Effector memory CD8-positive, alpha-beta T cell (primary cell): ENCODE results near the gene AGR2.
"Not testable (repeated sequence)": the region's sequence is repeated elsewhere in the genome, so short reads cannot be mapped to it uniquely, and the experiment has no call there.

Experiments used
- ATAC-seq: fragments of 150-1000 bp; cut with Tn5 transposase; replicated peaks from 2 replicates; pipeline ENCODE4 v1.10.0; 2021; ENCODE audit warnings: mild to moderate bottlenecking, moderate library complexity
- DNase-seq, 3 experiments: peaks; one replicate each; pipeline ENCODE4 v3.0.0; 2021
- H3K27ac Mint-ChIP-seq, 2 donors: one replicate each; pipeline ENCODE4 v1.8.0; 2022; ENCODE audit warnings: mild to moderate bottlenecking in 2 of 2, mixed read lengths in 2 of 2, moderate library complexity in 2 of 2
- H3K27me3 Mint-ChIP-seq, 2 donors: one replicate each; pipeline ENCODE4 v1.8.0; 2022; ENCODE audit warnings: mixed read lengths in 2 of 2
- H3K36me3 Mint-ChIP-seq: one replicate; pipeline ENCODE4 v1.8.0; 2022; ENCODE audit warnings: mild to moderate bottlenecking, moderate library complexity, mixed read lengths; ENCODE audit not compliant: insufficient read depth
- H3K4me1 Mint-ChIP-seq, 2 donors: one replicate each; pipeline ENCODE4 v1.8.0; 2022; ENCODE audit warnings: low read depth in 2 of 2, mixed read lengths in 2 of 2
- H3K4me3 Mint-ChIP-seq, 2 donors: one replicate each; pipeline ENCODE4 v1.8.0; 2022; ENCODE audit warnings: mild to moderate bottlenecking in 2 of 2, mixed read lengths in 2 of 2, moderate library complexity in 2 of 2
- H3K9me3 Mint-ChIP-seq, 2 donors: one replicate each; pipeline ENCODE4 v1.8.0; 2022; ENCODE audit warnings: mixed read lengths in 2 of 2
- total RNA-seq, 9 experiments: gene quantifications; one replicate each; lab custom pipeline; 2026; lab: John Stamatoyannopoulos, UW

The AGR2 gene
- total RNA-seq = 0 to 0.67 (median 0) reads per million in 9 experiments

- H3K36me3 Mint-ChIP-seq = no peaks in the 10 kb centered on the region
- H3K4me3 Mint-ChIP-seq = no peak within 1 kb of the TSS
- no peaks in the 10 kb centered on the region for H3K4me1 Mint-ChIP-seq
- ATAC-seq (no peak), DNase-seq (no peak)
- H3K27ac Mint-ChIP-seq = no peak within 1 kb of the TSS
- no peaks in the 10 kb centered on the region for H3K9me3 Mint-ChIP-seq
- H3K27me3 Mint-ChIP-seq = peaks cover 10 to 21% of the 10 kb centered on the region in 2 donors
Measured at GRCh38 chr7:16804674-16805439, at the start of gene AGR2. Gene AGR2 (minus strand): TSS chr7:16804999. CDS start chr7:16801796, 3,203 bp downstream.

DNA sequence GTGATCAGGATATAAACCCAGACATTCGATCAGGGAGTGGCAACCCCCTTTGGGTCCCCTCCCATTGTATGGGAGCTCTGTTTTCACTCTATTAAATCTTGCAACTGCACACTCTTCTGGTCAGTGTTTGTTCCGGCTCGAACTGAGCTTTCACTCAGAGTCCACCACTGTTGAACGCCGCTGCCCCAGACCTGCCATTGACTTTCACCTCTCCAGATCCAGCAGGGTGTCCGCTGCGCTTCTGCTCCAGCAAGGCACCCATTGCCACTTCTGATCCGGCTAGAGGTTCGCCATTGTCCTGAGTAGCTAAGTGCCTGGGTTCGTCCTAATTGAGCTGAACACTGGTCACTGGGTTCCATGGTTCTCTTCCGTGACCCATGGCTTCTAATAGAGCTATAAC lies 48.4 kb upstream of the AGR2 start:
- peaks cover 20 to 23% of the 10 kb centered on the region in 2 donors for H3K27me3 Mint-ChIP-seq
- not testable (repeated sequence) for H3K36me3 Mint-ChIP-seq, ATAC-seq, H3K4me1 Mint-ChIP-seq, H3K4me3 Mint-ChIP-seq, H3K27ac Mint-ChIP-seq, H3K9me3 Mint-ChIP-seq, DNase-seq

- DNase-seq = no peak
- ATAC-seq = no peak
- Mint-ChIP-seq H3K27ac (no peak overlapping the region), H3K9me3 (no peaks in the 10 kb centered on the region), H3K27me3 (peaks cover 20 to 23% of the 10 kb centered on the region in 2 donors), H3K4me1 (peaks cover 0 to 2% of the 10 kb centered on the region in 2 donors), H3K36me3 (no peaks in the 10 kb centered on the region), H3K4me3 (no peak overlapping the region)
Measured at GRCh38 chr7:16851829-16852228, 47.0 kb upstream of the AGR2 start.

DNA sequence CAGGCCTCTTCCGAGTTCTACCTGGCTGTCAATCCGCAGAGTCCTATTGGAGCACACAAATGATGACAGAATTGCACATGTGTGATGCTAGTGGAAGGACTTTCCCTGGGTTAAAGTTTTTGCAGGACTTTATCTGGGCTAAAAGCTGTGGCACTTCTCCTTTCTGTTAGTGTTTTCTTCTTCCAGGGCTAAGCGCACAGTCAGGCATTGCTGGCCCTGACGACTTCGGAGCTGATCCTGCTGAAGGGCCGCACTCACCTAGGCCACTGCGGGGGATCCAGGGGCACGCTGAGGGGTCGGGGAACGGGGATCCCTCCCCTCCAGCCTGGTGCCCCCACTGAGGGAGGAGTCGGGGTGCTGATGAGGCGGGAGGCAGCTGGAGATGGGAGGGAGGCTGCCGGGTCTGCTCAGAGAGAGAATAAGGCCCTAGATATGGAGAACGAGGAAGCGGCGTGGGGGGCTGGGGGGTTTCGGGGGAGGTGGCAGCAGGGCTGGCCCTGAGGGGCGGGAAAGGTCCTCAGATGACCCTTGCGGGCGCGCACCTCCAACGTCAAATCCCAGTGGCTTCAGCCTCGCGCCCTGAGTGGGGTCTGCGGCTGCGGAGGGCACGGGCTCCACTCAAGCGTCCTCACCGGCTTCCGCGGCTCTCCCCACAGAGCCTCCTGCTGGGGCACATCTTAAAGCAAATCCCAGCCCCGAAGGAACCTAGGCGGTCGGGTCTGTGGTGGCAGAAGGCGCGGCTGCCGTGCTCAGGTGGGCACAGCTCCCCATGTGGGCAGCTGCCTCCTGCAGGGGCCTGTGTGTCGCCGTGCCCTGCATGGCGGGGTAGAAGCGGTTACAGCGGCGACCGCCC lies 46.0 kb upstream of the AGR2 start:
- no peak for DNase-seq
- no peaks in the 10 kb centered on the region for H3K9me3 Mint-ChIP-seq
- no peak for ATAC-seq
- H3K27me3 Mint-ChIP-seq = peaks cover 20 to 23% of the 10 kb centered on the region in 2 donors
- H3K36me3 Mint-ChIP-seq = no peaks in the 10 kb centered on the region
- no peak overlapping the region for H3K27ac Mint-ChIP-seq
- H3K4me1 Mint-ChIP-seq = peaks cover 0 to 2% of the 10 kb centered on the region in 2 donors
- H3K4me3 Mint-ChIP-seq = no peak overlapping the region

DNA sequence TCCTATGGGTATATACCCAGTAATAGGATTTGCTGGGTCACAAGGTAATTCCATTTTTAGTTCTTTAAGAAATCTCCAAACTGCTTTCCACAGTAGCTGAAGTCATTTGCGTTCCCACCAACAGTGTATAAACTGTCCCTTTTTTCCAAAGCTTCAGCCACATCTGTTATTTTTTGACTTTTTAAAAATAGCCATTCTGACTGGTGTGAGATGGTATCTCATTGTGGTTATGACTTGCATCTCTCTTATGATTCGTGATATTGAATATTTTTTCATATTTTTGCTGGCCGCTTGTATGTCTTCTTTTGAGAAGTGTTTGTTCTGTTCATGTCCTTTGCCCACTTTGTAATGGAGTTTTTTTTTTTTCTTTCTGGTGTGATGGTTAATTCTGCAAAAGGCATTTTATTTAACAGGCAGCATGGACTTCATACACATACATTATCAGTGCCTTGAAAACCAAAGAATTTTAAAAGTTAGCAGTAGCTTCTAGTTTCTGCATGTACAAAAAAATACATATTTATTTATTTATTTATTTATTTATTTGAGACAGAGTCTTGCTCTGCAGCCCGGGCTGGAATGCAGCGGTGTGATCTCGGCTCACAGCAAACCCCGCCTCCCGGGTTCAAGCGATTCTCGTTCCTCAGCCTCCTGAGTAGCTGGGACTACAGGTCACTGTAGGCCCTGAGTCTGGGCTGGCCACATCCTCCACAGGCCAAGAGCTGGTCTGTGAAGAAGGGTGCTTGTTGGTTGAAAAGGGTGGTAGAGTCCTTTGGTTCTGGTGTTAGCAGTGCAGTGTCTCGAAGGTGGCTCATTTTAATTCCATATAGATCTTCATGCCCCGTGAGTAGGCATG lies 44.7 kb upstream of the AGR2 start:
- DNase-seq = no peak
- no peak overlapping the region for H3K4me3 Mint-ChIP-seq
- no peaks in the 10 kb centered on the region for H3K9me3 Mint-ChIP-seq
- no peak for ATAC-seq
- H3K36me3 Mint-ChIP-seq = no peaks in the 10 kb centered on the region
- peaks cover 23 to 25% of the 10 kb centered on the region in 2 donors for H3K27me3 Mint-ChIP-seq
- no peak overlapping the region for H3K27ac Mint-ChIP-seq
- peaks cover 0 to 2% of the 10 kb centered on the region in 2 donors for H3K4me1 Mint-ChIP-seq

GRCh38 chr7:16847381-16847860 lies 42.6 kb upstream of the AGR2 start:
- Mint-ChIP-seq H3K36me3 (no peaks in the 10 kb centered on the region), H3K27ac (no peak overlapping the region), H3K27me3 (peaks cover 15 to 21% of the 10 kb centered on the region in 2 donors), H3K4me3 (no peak overlapping the region), H3K9me3 (no peaks in the 10 kb centered on the region), H3K4me1 (peaks cover 0 to 2% of the 10 kb centered on the region in 2 donors)
- ATAC-seq (no peak), DNase-seq (no peak)

DNA sequence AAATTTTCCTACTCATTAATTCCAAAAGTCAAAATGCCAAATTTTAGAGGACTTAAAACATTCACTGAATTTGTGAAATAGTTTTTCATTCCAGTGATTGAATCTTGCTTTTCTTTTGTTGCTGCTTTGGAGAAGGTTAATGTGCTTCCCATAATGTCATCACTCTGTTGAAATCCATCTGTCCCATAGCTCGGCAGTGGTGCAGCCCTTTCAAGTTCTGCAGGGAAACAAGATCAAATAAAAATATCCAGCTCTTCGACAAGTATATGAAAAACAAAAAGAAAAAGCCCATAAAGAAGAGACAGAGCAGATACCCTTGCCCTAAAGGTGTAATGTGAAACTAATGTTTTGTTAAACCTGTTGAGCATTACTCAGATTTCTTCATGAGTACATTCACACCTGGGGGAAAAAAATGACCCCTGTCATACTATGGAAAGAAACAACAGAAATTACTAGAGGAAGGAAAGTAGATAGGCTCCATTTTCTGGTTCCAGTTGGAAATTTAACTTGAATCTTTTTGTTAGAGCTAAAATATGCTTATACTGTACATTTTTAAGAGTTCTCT lies 41.9 kb upstream of the AGR2 start:
- no peak overlapping the region for H3K27ac Mint-ChIP-seq
- H3K4me1 Mint-ChIP-seq = no peaks in the 10 kb centered on the region
- no peaks in the 10 kb centered on the region for H3K36me3 Mint-ChIP-seq
- H3K27me3 Mint-ChIP-seq = peaks cover 13 to 16% of the 10 kb centered on the region in 2 donors
- H3K9me3 Mint-ChIP-seq = no peaks in the 10 kb centered on the region
- DNase-seq = no peak
- no peak for ATAC-seq
- H3K4me3 Mint-ChIP-seq = no peak overlapping the region

GRCh38 chr7:16845746-16846145 lies 40.9 kb upstream of the AGR2 start:
- H3K27ac Mint-ChIP-seq = no peak overlapping the region
- DNase-seq = no peak
- H3K4me3 Mint-ChIP-seq = no peak overlapping the region
- H3K4me1 Mint-ChIP-seq = no peaks in the 10 kb centered on the region
- ATAC-seq = no peak
- peaks cover 6 to 11% of the 10 kb centered on the region in 2 donors for H3K27me3 Mint-ChIP-seq
- H3K36me3 Mint-ChIP-seq = no peaks in the 10 kb centered on the region
- no peaks in the 10 kb centered on the region for H3K9me3 Mint-ChIP-seq

GRCh38 chr7:16841681-16842080 lies 36.9 kb upstream of the AGR2 start:
- ATAC-seq = no peak
- Mint-ChIP-seq H3K36me3 (no peaks in the 10 kb centered on the region), H3K4me3 (no peak overlapping the region), H3K4me1 (no peaks in the 10 kb centered on the region), H3K9me3 (no peaks in the 10 kb centered on the region), H3K27ac (no peak overlapping the region), H3K27me3 (peaks cover 8 to 11% of the 10 kb centered on the region in 2 donors)
- no peak for DNase-seq

DNA sequence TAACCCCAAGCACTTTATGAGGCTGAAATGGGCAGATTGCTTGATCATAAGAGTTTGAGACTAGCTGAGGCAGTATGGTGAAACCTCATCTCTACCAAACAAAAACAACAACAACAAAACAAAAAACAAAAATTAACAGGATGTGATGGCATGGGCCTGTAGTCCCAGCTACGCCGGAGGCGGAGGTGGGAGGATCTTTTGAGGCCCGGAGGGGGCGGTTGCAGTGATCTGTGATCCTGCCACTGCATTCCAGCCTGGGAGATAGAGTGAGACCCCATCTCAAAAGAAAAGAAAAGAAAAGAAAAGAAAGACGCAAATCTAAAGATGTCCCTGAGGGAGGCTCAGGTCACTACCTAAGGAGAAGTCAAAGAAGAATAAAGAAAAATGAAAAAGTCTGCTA lies 35.3 kb upstream of the AGR2 start:
- H3K4me3 Mint-ChIP-seq = no peak overlapping the region
- DNase-seq (no peak), ATAC-seq (no peak)
- no peaks in the 10 kb centered on the region for H3K9me3 Mint-ChIP-seq
- no peak overlapping the region for H3K27ac Mint-ChIP-seq
- peaks cover 6 to 14% of the 10 kb centered on the region in 2 donors for H3K27me3 Mint-ChIP-seq
- H3K4me1 Mint-ChIP-seq = no peaks in the 10 kb centered on the region
- H3K36me3 Mint-ChIP-seq = no peaks in the 10 kb centered on the region

GRCh38 chr7:16839646-16840045 lies 34.8 kb upstream of the AGR2 start:
- Mint-ChIP-seq H3K4me3 (no peak overlapping the region), H3K27ac (no peak overlapping the region), H3K4me1 (no peaks in the 10 kb centered on the region), H3K27me3 (peaks cover 6 to 14% of the 10 kb centered on the region in 2 donors), H3K36me3 (no peaks in the 10 kb centered on the region), H3K9me3 (no peaks in the 10 kb centered on the region)
- ATAC-seq = no peak
- no peak for DNase-seq

- H3K36me3 Mint-ChIP-seq = no peaks in the 10 kb centered on the region
- no peaks in the 10 kb centered on the region for H3K9me3 Mint-ChIP-seq
- no peak for ATAC-seq
- peaks cover 6 to 11% of the 10 kb centered on the region in 2 donors for H3K27me3 Mint-ChIP-seq
- H3K27ac Mint-ChIP-seq = no peak overlapping the region
- no peak overlapping the region for H3K4me3 Mint-ChIP-seq
- no peak for DNase-seq
- no peaks in the 10 kb centered on the region for H3K4me1 Mint-ChIP-seq
Measured at GRCh38 chr7:16838891-16839290, 34.1 kb upstream of the AGR2 start.

DNA sequence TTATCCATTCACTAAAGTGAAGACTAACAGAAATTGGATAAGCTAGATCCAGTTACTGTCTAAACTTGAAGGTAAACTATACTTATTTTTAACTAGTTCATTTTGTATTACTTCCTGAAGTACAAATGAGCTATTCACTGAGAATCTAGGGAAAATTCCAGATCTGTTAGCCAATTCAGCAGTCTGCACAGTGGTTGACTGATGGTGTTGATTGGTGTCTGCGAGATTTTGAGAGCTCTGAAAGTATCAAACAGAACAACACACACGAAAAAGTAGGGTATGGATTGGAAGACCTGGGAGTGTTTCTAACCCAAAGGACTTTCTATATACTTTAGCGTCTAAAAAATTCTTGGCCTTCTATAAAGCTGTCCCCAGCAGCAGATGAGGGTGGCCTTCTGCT lies 33.6 kb upstream of the AGR2 start:
- ATAC-seq = no peak
- no peak for DNase-seq
- peaks cover 6 to 8% of the 10 kb centered on the region in 2 donors for H3K27me3 Mint-ChIP-seq
- H3K27ac Mint-ChIP-seq = no peak overlapping the region
- H3K36me3 Mint-ChIP-seq = no peaks in the 10 kb centered on the region
- no peaks in the 10 kb centered on the region for H3K9me3 Mint-ChIP-seq
- no peak overlapping the region for H3K4me3 Mint-ChIP-seq
- H3K4me1 Mint-ChIP-seq = no peaks in the 10 kb centered on the region
